ENCODE measurements around the gene SLC25A42.

- TF ChIP-seq EZH2 (IDR thresholded peaks at IDR 0.05; ENCODE audit: insufficient read depth, poor library complexity, severe bottlenecking) (no peak), EZH2phosphoT487 (IDR thresholded peaks at IDR 0.05; ENCODE audit: insufficient read depth, low read depth) (no peak)
Observed at GRCh38 chr19:19081642-19082151, 17.9 kb downstream of the SLC25A42 start.

All from GM23248 (cell line).